NCI-H524 (cell line): ENCODE data around the gene ZNF716.
"Not testable (repeated sequence)": the region's sequence is repeated elsewhere in the genome, so short reads cannot be mapped to it uniquely, and the experiment has no call there.

Experiments used
- DNase-seq, 2 experiments: peaks; one replicate each; lab custom pipeline; 2025; lab: John Stamatoyannopoulos, UW

ZNF716 gene

DNA sequence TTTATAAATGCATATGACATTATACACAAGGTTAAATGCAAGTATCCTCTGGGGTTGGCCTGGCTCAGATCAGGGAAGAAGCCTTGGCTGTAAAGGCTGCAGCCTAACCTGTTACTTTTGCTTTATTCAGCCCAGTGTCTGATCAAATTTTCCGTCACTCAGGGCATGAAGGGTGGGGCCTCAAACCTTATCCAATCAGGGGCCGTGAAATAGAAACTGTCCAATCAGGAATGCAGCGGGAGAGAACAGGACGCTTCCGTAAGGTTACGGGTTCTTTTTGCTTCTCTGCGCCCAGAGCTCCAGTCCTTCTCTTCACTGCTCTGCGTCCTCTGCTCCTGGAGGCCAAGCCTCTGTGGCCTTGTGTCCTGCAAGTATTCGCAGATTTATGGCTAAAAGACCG, at the start of gene ZNF716:
Gene ZNF716, plus strand, starts transcription at position 274 of the 400 bp plus-strand sequence. Its CDS starts 112 bp downstream, at position 386.
- no peak for DNase-seq

DNA sequence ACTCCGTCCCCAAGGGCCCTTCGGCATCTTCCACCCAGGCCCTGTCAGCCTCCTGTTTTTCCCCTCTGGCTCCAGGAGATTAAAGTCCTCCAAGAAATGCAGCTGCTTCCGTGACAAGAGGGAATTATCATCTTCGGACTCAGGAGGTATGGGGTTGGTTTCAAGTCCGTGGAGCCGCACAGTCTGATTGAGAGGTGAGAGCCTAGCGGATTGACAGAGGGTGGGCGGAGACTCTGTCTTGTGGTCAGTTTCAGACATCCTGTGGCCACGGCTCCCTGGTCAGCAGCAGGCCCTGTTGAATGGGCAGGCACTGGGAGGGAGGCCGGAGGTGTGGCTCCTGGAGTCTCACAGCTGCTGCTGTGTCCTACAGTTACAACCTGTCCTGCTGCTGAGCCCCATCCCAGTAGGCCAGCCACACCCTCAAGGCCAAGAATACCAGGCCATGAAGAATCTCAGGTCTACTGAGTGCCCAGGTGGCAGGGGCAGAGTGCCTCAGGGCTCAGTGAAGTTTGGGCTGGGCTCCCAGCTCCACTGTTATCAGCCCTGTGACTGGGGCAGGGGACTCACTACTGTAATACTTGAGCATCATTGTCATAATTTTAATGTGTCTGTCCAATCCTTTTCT, 49.3 kb upstream of the ZNF716 start:
- DNase-seq = no peak

DNA sequence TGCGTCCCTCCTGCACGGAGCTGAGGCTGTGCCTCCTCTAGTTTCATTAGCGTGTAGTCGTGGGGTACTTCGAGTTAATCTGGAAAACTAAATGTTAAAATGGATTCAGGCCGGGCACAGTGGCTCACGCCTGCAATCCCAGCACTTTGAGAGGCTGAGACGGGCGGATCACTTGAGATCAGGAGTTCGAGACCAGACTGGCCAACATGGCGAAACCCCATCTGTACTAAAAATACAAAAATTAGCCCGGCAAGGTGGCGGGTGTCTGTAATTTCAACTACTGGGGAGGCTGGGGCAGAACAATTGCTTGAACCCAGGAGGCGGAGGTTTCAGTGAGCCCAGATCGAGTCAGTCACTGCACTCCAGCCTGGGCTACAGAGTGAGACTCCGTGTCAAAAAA, 46.9 kb upstream of the ZNF716 start:
- not testable (repeated sequence) for DNase-seq

DNA sequence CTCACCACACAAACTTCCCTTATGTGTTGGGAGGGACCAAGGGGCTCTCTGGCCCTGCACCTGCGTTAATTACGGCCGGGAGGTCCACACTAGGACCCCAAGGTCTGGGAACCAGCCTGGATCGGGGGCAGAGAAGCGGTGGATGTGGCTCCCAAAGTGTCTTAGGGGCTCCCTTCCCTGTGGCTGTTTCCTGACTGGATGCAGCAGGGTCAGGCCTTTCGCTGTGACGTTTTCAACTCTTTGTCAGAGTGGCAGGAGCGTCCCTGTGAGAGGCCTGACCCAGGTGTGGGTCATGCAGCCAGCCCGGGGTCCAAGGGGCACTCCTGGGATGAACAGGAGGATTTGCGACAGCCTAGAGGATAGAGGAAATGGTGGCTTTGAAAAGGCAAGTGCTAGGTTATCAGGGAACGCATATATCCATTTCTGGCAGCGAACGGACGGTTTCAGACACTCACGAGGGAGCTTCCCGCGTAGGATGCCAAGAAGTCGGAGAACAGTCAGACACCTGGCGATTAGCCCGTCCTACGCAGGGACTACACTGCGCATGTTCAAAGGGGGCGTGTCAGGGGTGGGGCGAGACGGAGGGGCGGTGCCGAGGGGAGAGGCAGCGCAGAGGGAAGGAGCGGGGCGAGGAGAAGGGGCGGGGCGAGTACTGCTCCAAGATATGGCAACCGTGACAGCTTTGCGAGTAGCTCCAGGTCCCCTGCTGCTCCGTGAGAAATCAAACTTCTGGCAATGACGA, 46.2 kb upstream of the ZNF716 start:
- DNase-seq = no peak

DNA sequence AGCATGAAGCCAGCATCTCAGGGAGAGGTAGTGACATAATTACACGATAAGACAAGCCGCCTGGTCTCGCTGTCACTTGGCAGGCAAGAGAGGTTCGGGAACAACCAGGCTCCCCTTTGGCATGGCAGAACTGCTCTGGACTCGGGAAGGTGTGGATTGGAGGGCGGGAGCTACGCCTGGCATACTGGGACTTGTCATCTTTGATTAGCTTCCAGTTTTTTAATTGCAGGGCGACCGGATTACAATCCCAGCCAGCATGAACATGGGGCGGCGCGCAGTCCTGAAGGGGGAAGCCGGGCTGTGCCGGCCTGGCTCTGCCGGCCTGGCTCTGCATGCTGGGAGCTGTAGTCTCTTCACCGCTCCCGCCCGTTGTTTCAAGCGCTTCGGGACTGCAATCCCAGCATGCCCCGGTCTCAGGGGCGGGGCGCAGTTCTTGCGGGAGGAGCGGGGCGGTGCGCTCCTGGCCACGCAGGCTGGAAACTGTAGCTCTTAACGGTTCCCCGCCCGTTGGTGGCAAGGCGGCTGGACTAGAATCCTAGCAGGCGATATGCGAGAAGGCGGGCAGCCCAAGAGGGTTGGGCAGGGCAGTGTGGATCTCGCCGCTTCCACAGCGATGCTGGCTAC, 45.5 kb upstream of the ZNF716 start:
- no peak for DNase-seq

DNA sequence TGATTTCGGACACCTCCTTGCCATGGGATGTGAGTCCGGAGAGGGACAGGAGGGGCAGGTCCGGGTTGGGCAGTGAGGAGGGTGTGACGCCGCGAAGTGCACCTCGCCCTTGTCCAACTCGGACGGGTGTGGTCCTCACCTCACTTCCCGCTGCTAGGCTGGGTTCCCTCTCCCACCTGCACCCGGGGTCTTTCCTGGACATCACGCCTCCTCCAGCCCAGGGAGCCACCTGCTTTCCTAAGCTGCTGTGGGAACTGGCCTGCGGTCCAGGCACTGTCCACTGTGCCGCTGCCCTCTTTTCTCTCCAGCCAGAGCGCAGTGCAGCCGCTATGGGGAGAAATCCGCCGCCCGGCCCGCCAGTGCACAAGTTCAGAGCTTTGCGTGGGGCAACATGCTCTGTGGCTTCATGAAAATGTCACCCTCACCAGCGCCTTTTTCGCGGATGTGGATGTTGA, 45.0 kb upstream of the ZNF716 start:
- no peak for DNase-seq

DNA sequence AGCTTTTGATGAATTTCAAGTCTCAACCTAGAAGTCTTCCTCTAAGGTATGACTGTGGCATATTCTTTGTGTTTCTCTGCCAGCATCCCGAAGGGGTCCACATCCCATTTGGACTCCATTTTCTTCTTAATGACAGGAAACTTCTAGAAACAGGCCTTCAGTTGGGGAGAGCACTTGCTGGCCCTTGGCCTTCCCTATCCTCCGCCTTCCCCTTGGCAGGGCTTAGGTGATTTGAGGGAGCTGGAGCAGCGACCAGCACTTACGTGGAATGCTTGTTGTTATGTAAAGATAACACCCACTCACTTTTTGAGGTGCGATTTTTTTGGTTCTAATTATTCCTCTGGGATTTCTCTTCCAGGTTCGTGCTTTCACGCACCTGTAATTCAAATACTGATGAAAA, 42.9 kb upstream of the ZNF716 start:
- DNase-seq = no peak

DNA sequence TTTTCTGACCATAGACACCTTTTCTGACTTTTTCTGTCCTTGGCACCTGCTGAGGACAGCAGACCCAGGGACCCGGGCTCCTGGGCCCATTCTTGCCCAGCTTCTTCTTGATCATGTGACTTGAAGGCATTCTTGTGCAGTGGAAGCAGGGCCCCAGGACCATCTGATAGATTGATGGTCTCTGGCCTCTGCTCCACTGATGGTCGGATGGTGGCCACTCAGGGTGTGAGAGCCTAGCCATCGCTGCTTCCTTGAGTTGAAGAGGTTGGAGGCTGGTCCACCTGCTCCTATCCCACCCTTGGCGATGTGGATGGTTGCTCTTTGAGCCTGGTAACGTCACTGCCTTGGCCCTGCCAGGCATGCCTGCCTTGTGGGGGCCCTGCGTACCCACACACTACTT, 37.8 kb upstream of the ZNF716 start:
- no peak for DNase-seq

DNA sequence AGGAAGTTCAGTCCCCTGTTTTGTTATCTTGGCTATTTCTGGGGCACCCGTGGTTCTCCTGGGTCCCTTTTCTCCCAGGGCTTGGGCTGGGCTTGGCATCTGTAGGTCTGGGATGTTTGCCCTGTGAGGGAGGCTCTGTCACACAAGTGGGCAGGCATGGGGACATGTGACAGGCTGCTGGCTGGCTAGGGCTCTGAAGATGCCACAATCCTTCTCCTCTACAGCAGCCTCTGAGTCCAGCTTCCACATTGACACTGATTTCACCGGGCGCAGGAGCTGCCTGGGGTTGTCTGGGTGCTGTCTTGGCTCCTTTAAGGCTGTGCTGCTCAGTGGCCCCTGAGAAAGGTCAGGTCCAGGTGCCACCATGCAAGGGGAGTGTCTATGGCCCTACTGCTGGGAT, 37.4 kb upstream of the ZNF716 start:
- no peak for DNase-seq

DNA sequence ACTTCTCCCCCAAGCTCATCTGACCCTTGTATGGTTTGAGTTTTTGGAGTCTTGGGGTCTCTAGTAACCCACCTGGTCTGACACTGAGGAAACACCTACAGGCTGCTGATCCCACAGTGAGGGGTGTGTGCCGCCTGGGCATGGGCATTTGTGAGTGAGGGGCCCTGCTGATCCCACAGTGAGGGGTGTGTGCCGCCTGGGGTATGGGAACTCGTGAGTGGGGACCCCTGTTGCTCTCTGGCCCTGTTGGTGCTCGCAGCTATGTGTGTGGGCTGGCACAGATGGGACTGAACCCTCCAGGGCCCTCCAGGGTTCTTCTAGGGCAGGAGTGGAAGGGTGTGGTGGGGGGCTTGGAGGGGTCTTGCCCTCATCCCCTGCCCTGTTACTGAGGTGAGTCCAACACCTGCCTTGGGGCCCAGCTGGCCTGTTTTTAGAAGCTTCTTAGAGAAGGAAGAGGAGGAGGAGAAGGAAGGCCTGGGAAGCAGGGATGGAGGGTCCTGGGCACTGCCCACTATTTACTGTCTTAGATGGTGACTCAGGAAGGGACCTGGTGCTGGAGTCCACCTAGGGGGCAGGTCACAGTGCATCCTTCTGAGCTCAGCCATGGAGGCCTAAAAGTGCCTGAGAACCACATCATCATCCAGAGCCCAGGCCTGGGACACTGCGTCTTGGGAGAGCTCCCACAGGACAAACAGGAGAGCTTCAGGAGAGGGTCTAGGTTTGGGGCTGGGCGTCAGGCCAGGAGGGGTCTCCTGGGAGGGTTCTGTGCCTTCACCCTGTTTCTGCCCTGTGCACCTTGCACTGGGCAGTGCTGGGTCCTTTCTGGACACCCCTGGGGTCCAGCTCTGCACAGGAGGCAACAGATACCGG, 36.2 kb upstream of the ZNF716 start:
- no peak for DNase-seq

DNA sequence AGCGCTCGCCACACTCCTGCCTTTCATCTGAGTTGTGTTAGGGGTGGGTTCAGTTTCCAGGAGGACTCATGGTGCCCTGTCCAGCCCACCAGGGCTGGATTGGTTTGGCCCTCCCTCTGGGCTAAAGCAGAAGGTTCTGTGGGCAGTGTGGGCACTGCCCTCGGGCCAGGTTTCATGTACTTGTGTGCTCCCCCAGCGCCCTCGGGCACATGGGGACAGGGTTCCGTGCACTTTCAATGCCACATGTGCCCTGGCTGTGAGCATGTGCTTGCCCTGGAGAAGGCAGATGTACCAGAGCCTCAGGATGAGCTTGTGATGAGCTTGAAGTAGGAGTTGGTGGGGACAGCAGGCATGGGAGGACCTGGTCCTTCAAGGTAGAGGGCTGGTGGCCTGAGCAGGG, 35.6 kb upstream of the ZNF716 start:
- no peak for DNase-seq

DNA sequence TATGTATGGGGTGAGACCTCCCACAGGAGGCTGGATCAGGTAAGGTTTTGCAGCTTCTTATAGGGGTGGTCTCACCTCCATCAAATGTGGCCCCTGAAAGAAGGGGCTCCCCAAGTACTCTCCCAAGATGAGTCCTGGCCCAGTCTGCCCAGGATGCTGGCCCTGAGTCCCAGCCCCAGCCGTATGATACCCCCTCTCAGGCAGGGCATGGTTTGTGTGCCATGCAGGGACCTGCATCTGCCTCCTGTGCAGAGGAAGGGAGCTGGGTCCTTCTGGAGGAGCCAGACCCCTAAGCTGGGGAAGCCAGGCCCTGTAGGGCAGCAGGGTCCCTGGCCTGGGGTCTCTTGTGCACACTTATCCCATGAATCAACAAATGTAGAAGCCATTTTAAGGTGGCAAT, 35.1 kb upstream of the ZNF716 start:
- DNase-seq = no peak

DNA sequence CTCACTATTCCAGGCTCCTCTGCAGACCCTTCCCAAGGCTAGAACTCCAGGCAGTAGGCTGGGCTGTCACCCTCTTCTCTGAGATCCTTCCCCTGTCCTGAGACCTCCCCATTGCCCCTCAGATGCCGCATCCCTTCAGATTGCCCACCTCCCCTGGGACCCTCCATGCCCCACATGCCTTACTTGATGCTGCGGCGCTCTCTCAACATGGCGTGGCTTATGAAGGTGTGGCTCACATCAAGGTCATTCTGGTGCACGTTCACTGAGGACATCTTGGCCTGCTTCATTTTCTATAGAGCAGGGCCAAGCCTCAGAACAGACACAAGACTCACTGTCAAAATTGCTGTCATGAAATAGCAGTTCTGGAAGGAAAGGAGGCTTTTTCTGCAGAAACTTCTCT, 34.7 kb upstream of the ZNF716 start:
- no peak for DNase-seq

DNA sequence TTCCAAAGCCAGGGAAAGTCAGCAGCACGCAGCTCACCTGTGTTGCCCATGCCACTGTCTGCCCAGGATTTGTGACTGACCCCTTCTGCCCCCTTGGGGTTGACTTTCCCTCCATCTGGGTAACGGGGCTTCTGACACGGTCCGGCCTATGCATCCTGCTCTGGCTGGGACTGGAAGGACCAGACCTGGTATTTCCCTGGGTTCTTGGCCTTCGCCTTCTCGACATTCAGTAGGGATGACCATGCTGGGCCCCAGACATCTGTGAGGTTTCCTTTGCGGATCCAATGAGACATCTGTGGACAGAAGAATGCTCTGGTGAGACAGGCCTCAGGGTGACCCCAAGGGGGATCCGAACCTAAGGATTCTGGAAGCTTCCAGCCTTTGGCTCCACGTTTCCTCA, 34.2 kb upstream of the ZNF716 start:
- DNase-seq = no peak

DNA sequence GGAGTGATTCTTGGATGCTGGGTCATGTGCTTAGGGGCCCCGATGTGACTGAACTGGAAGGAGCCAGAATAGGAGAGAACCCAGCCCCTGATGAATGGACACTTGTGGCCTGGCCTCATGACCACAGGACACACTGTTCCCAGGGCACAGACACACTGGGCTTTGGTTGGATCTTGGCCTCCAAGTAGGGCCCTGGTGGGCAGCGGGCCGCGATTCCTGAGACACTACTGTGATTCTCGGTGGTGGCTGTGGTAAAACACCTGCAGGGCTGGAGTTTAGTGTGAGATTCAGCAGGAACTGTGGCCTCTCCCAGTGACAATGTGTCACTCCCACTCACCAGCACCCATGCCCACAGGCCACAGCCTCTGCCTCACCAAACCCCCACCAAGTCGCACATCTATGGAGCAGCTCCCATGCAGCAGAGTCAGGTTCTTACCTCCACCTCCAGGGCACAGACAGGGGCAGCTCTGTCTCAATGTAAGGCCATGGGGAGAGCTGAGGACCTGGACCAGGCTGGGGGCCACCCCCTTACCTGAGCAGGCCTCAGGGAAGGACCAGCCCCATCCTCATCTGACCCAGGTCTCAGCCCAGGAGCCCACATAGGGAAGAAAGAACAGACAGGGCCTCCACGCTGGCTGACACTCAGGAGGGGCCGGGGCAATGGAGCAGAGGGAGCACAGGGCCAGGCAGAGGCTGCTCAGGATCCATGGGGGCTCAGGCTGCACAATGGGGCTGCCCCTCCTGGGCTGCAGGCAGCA, 33.2 kb upstream of the ZNF716 start:
- no peak for DNase-seq

DNA sequence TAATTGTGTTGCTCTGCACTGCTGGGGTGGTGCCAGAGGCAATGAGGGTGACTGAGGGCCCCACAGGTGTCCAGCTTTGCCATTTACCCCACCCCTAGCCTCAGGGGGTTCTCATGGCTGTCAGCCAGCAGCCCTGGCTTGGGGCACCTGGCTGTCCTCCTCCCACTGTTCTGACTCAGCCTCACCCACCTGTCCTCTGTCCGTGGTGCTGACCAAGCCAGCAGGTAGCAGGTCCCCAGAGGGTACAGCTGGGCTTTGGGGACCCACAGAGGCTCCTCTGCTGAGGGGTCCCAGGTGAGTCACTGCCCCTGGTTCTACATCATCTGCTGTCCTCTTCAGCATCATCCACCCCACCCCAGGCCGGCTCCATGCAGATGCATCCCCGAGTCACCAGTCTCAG, 32.2 kb upstream of the ZNF716 start:
- DNase-seq = no peak

DNA sequence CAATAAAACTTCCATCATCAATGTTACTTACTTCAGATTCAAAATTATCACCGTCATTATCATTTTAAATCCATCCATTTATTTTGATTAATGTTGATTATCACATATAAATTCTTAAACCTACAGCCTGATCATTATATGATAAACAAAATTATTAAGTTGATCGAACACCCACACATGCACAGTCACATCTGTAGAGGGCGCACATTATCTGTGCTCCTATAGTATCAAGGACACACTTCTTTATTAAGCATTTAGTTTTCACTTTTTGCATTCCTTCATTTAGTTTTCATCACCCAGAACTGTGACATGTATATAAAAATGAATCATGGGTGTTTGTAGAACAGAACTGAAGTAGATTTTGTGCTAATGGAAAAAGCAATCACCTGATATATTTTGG, 26.2 kb upstream of the ZNF716 start:
- DNase-seq = no peak

DNA sequence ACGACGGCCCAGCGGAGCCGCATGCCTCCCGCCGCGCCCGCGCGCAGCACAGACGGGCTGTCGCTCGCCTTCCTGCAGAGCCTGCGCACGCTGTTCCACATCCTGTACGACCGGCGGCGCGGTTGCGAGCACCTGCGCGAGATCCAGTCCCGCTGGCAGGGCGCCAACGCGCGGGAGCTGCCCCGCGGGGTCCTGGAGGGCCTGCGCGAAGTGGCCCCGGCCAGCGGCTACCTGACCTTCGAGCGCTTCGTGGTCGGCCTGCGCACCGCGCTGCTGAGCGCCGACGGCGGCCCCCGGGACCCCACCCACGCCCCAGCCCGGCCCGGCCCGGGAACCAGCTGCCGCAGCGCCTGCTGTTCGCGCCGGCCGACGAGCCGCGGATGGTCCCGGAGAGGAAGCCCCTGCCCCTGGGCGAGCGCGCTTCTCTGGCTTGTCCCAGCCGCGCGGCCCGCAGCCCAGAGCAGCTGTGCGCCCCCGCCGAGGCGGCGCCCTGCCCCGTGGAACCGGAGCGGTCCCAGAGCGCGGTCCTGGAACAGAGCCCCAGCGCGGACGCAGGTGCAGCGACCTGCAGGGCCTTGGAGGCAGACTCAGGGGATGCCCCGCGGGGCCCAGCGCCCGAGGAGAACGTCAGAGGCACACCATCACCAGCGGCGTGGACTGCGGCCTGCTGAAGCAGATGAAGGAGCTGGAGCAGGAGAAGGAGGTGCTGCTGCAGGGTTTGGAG, 25.3 kb upstream of the ZNF716 start:
- DNase-seq = no peak

DNA sequence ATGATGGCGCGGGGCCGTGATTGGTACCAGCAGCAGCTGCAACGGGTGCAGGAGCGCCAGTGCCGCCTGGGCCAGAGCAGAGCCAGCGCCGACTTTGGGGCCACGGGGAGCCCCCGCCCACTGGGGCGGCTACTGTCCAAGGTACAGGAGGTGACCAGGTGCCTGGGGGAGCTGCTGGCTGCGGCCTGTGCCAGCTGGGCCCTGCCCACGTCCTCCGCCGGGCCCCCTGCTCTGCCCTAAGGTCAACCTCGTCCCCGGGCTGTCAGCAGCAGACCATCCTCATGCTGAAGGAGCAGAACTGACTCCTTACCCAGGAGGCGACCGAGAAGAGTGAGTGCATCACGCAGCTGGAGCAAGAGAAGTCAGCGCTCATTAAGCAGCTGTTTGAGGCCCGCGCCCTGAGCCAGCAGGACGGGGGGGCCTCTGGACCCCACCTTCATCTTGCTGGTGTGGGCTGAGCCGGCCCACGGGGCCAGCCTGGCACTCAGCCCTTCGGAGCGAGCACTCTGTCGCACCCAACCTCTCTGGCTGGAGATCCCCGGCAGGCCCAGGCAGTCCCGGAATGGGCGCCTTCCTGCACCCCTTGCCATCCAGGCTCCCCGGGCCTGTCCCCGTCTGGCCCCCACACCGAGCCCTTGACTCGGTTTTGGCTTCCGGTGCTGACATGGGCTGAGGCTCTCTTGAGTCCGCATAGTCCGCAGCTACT, 24.6 kb upstream of the ZNF716 start:
- DNase-seq = no peak

DNA sequence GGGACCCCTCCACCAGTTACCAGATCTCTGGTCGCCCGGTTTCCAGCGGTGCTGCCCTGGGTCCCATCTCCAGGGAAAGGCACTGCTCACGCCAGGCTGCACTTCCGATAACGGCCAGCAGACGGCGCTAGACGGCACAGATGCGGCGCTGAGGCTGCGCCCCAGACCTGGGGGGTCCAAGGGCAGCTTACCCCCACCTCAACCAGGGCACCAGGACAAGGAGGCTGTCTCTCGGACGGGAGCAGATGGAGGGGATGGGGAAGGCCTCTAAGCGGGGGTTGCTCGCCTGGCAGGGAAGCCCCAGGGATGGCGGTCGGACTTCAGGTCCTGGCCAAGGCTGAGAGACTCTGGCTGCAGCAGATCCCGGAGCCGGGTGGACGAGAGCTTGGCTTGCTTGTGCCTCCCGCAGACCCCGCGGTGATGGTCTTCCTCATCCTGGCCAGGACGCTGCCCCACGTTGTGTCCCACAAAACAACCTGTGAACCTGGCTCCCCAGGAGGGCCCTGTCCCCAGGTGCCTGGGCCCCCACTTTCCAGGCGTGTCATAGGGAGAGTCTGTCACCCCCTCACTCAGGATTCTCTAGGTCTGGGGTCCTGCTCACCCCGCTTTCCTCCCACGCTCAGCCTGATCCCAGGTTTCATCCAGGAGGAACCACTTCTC, 23.9 kb upstream of the ZNF716 start:
- DNase-seq = no peak
